ENCODE measurements around the gene PNPLA8.
"Not testable (repeated sequence)": the region's sequence is repeated elsewhere in the genome, so short reads cannot be mapped to it uniquely, and the experiment has no call there.

The PNPLA8 gene

GRCh38 chr7:108467391-108467790 is 58.5 kb downstream of the PNPLA8 start:
- TF ChIP-seq CTCF (IDR thresholded peaks at IDR 0.05; ENCODE audit: low read depth, low read length, missing control alignments) = no peak
- DNase-seq (ENCODE audit: extremely low read depth, low read depth) = no peak
- no peak overlapping the region for H3K4me3 ChIP-seq (replicated peaks; ENCODE audit: low read depth, low read length)

GRCh38 chr7:108466322-108466721 is 59.6 kb downstream of the PNPLA8 start:
- DNase-seq (ENCODE audit: extremely low read depth, low read depth); H3K4me3 ChIP-seq (replicated peaks; ENCODE audit: low read depth, low read length): not testable (repeated sequence)

GRCh38 chr7:108464743-108465142 is 61.2 kb downstream of the PNPLA8 start:
- no peak overlapping the region for H3K4me3 ChIP-seq (replicated peaks; ENCODE audit: low read depth, low read length)
- DNase-seq (ENCODE audit: extremely low read depth, low read depth) = no peak
- no peak for TF ChIP-seq CTCF (IDR thresholded peaks at IDR 0.05; ENCODE audit: low read depth, low read length, missing control alignments)

- no peak for TF ChIP-seq CTCF (IDR thresholded peaks at IDR 0.05; ENCODE audit: low read depth, low read length, missing control alignments)
- no peak overlapping the region for H3K4me3 ChIP-seq (replicated peaks; ENCODE audit: low read depth, low read length)
- no peak for DNase-seq (ENCODE audit: extremely low read depth, low read depth)
These were observed 62.3 kb downstream of the PNPLA8 start for GRCh38 chr7:108463613-108464012.

- no peak for DNase-seq (ENCODE audit: extremely low read depth, low read depth)
- no peak overlapping the region for H3K4me3 ChIP-seq (replicated peaks; ENCODE audit: low read depth, low read length)
- TF ChIP-seq CTCF (IDR thresholded peaks at IDR 0.05; ENCODE audit: low read depth, low read length, missing control alignments) = no peak
These were observed 64.1 kb downstream of the PNPLA8 start for GRCh38 chr7:108461840-108462239.

GRCh38 chr7:108460964-108461363 is 65.0 kb downstream of the PNPLA8 start:
- no peak for TF ChIP-seq CTCF (IDR thresholded peaks at IDR 0.05; ENCODE audit: low read depth, low read length, missing control alignments)
- H3K4me3 ChIP-seq (replicated peaks; ENCODE audit: low read depth, low read length) = no peak overlapping the region
- no peak for DNase-seq (ENCODE audit: extremely low read depth, low read depth)

- peak; percentile 38 for TF ChIP-seq CTCF (IDR thresholded peaks at IDR 0.05; ENCODE audit: low read depth, low read length, missing control alignments)
- no peak for DNase-seq (ENCODE audit: extremely low read depth, low read depth)
- H3K4me3 ChIP-seq (replicated peaks; ENCODE audit: low read depth, low read length) = no peak overlapping the region
These were observed 65.9 kb downstream of the PNPLA8 start for GRCh38 chr7:108459922-108460551.
